GM18868 (cell line): ENCODE results near the gene MRGPRD.

Experiments
- ATAC-seq: cut with Tn5 transposase; IDR thresholded peaks from one replicate; pipeline ENCODE4 v1.9.1; 2021; ENCODE audit warnings: mild to moderate bottlenecking, moderate library complexity; ENCODE audit not compliant: unreplicated experiment

Gene MRGPRD

DNA sequence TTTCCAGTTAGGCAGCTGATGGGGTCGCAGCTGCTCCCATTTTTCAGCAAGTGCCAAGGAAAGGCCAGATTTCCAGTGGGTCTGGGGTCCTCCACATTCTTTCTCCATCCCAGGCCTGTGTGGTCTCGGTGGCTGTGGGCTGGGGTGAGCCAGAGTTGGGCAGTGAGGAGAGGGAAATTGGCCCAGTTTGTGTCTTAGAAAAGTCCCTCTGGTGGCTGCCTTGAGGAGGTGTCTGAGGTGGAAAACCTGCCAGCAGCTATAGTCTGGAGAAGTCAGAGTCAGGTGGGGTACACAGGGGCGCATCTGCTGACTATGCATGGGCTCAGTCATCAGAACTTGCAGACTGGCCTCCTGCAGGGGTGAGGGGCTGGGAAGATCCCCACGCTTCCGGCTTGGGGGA is 30.5 kb downstream of the MRGPRD start:
- ATAC-seq = no peak

DNA sequence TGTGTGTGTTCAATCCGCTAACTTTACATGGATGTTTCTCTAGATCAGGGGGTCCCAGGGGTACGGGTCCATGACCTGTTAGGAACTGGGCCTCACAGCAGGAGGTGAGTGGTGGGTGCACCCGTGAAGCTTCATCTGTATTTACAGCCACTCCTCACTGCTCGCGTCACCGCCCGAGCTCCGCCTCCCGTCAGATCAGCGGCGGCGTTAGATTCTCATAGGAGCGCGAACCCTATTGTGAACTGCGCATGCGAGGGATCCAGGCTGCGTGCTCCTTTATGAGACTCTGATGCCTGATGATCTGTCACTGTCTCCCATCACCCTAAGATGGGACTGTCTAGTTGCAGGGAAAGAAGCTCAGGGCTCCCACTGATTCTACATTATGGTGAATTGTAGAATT is 31.9 kb downstream of the MRGPRD start:
- ATAC-seq = no peak

DNA sequence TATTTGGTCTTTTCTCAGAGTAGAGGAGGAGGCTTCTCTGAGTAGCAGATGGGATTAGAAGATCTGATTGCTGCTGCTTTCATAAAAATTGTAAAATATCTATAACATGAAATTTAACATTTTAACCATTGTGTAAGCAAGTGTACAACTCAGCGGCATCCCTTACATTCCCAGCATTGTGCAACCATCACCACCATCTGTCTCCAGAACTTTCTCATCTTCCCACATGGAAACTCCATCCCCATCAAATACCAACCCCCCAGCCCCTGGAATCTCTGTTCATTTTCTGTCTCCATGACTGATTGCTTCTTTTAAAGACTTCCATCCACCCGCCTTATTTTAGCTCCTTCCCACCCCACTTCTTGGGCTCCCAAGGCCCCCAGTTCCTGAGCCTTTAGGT is 32.3 kb downstream of the MRGPRD start:
- ATAC-seq = no peak

DNA sequence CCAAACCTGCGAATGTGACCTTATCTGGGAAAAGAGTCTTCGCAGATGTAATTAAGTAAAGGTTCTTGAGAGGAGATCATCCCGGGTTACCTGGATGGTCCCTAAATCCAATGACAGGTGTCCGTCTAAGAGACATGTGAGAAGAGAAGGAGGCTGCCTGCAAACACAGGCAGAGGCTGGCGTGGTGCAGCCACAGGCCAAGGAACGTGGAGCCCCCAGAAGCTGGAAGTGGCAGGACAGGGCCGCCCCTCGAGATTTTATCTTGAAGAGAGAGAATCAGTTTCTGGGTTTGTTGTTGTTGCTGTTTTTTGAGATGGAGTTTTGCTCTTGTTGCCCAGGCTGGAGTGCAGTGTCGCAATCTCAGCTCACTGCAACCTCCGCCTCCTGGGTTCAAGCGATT is 33.6 kb downstream of the MRGPRD start:
- ATAC-seq = no peak

DNA sequence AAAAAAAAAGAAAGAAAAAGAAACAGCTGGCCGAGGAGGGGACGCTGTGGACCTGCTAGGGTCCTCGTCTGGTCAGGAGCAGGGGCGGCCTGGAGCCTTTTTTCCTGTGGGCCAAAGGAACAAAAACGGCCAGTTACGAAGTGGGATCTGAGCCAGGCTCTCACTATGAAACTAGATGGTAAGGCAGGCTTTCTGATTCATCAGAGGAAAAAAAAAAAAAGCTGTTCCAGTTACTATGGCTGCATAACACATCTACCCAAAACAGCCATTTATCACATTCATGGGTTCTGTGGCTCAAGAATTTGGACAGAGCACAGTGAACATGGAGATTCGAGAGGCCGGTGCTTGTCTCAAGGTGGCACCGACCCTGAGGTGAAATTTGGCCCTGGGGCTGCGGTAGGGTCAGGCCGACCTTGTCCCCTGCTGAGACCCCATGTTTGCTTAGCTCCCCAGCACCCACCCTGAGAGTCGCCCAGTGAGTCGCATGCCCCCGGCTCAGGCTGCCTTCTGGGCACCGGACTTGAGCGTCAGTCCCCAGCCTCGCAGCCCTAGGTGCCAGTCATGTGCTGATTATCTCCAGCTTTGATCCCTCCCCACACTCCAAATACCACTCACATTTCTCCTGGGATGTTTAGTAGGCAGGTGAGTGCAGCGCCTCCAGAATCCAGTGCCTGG is 34.2 kb downstream of the MRGPRD start:
- ATAC-seq = no peak

DNA sequence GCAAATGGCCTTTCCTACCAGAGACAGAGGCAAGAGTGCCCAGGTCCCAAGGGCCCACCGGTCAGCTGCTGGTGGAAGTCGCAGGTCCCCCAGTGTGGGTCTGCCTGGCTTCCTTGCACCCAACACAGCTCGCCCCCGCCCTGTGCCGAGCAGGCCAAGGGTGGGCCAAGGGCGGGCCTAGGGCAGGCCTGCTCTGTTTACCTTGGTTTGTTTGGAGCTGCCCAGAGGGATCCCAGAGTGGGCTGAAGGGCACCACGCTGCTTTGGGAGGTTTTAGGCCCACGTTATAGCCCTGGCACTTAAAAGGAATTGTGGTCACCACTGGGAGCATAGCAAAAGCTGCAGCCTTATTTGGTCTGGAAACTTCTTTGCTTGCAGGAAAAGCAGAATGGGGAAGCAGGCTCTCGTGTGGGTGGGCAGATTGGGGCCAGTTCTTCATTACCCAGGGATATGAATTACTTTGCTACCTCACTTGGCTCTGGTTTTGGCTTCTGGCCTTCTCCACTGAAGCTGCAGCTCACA is 38.0 kb downstream of the MRGPRD start:
- no peak for ATAC-seq

DNA sequence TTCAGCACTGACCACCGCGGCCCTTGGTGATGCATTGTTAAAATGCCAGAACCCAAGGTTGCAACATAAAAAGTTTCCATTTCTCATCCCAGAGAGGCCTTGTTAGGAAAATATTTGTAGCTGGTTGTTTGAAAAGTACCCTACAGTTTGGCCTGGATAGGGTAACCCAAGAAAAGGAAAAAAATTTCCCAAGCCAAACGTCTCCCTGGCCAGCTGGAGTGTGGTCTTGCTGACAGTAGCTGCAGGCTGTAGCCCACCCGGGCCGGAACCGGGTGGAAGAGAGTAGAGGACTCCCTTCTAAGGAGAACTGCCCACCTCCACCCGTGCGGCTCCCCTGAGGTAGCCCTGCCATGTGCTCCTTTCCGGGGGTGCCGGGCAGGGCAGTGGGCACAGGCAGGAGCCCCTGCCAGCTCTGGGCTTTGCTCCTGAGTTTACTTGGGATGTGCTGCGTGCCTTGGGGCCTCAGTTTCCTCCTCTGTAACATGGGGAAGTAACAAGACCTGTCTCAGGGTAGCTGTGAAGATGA is 38.6 kb downstream of the MRGPRD start:
- ATAC-seq = no peak

DNA sequence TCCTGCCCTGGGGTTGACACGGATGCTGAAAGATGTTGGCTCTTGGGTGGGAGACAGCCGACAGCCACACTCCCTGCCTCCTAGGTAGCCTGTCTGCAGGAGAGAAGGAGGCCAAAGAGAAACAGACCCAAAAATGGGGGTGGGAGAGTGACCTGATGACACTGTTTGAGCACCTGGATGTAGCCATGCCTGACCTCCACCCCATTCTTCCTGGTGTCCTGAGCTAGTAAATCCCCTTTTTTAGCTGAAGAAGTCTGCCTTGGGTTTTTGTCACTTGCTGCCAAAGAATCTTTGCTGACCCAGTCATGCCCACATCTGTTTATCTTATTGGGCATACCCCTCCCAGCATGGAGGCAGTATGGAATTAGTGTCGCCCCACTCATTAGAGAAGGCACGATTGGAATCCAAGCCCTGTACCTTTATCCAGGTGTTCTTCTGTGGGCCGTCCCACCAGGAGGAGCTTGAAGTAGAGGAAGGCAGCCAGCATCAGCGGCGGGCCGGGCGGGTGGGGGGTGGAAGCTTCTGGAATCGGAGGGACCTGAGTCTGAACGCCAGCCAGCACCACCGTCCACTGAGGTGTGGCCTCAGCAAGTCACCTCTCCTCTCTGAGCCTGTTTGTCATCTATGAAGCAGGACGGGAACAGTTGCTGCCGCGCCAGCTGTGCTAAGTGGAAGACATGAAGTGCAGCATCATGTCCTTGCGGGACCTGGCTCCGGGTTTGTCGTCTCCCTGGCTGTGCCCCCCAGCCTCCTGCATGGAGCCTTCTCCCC is 39.3 kb downstream of the MRGPRD start:
- no peak for ATAC-seq

DNA sequence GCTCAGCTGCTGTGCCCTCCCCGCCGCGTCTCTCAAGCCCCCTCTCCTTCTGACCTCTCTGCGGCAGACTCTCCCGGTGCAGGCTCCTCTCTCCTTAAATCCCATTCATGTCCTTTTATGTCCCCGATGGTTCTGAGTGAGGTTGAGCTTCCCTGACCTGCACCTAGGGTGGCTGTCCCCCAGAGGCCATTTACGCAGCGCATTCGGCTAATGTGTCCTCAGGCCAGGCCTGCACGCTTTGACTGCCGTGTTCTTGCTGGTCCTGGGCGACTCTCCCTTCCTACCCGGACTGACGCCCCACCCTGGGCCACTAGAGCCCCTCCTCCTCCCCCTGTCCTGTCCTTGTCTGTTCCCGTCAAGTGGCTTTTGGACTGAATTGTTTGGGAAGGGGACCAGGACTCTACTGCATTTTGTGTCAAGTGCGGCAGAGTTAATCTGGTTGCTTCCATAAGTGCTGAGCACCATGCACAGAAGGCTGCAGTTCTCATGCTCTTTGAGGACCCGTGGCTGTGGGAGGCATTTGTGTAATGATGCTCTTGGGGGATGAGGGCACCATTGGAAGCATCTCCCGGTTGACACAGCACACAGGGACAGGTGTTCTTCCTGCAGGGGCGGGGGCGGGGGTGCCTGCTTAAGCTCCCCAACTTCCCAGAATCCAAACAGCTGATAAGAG is 40.0 kb downstream of the MRGPRD start:
- ATAC-seq = no peak

DNA sequence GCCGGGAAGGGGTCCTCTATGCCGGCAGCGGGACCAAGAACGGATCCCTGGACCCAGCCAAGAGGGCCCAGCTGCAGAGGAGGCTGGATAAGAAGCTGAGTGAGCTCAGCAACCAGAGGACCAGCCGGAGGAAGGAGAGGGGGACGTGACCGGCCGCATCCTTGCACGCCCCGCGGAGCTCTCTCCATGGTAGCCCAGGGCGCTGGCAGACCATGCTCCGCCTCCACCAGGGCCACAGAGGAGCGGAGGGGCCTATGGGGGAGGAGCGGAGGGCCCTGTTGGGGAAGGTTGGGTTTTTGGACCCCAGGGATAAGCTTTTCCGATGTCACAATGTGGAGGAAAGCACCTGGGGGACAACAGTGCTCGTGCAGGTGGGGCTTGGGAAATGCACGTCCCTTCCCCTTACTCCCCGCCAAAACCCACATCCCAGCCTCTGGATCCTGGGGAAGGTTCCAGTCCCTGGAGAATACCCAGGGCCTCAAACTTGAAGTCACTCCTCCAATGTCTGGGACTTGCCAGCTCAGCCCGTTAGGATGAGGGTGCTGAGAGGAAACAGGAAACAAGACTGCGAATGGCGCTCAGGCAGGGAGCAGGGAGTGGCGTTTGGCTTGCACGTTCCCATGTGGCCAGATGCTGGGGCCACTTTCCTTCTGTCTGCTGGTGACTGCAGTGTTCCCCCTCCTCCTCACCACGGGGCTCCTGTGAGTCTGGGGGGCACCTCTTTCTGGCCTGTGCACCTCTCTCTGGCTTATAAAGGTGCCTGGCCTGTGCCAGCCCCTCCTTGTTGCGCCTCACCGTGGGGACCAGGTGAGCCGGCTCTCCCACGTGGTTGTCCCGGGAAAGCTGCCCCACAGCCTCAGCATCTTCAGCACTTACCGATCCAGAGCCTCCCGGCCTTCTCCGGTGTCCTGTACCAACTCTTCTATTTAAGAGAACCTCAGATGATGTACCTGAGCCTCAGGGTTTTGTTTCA is 40.9 kb downstream of the MRGPRD start:
- no peak for ATAC-seq

DNA sequence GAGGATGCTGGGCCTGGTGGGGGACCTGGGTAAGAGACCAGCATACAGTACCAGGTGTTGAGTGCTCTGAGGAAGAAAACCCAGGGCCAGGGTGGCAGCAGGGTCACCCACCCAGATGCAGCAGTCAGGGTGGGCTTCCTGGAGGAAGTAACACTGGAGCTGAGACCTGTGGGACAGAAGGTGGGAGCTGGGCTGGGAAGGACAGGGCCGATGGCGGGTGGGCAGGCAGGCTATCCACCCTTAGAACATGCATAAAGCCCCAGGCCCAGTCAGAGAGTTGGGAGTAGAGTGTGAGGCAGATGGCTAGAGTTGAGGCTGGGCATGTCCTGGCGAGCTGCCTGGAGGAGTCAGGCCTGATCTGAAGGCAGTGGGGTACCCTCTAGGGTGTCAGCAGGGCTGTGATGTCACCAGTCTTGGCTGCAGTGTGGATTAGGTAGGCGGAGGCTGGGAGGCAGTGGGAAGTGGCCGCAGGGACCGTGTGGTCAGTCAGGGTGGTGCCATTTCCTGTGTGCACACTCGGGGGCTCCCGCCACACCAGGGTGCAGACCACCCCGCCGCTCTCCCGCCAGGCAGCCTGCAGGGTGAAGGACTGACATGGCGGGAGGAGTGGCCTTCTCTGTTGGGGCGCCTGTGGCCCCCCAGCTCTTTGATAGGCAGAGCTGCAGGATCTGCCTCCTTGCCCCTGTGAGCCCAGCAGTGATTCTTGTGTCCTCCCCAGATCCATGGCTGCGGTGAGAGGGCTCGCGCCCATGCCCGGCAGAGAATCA is 41.8 kb downstream of the MRGPRD start:
- ATAC-seq = no peak

DNA sequence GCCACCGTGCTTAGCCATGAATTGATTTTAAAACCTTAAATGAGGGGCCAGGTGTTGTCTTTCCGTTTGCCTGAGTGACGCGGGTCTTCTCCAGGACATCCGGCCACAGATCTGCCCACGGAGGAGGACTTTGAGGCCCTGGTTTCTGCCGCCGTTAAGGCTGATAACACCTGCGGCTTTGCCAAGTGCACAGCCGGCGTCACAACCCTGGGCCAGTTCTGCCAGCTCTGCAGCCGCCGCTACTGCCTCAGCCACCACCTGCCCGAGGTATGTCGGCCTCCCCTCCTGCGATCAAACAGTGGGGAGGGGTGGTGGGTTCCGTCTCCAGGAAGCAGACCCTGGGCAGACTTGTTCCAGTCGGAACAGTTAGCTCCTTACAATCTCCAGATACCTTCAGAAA is 42.7 kb downstream of the MRGPRD start:
- ATAC-seq = no peak

DNA sequence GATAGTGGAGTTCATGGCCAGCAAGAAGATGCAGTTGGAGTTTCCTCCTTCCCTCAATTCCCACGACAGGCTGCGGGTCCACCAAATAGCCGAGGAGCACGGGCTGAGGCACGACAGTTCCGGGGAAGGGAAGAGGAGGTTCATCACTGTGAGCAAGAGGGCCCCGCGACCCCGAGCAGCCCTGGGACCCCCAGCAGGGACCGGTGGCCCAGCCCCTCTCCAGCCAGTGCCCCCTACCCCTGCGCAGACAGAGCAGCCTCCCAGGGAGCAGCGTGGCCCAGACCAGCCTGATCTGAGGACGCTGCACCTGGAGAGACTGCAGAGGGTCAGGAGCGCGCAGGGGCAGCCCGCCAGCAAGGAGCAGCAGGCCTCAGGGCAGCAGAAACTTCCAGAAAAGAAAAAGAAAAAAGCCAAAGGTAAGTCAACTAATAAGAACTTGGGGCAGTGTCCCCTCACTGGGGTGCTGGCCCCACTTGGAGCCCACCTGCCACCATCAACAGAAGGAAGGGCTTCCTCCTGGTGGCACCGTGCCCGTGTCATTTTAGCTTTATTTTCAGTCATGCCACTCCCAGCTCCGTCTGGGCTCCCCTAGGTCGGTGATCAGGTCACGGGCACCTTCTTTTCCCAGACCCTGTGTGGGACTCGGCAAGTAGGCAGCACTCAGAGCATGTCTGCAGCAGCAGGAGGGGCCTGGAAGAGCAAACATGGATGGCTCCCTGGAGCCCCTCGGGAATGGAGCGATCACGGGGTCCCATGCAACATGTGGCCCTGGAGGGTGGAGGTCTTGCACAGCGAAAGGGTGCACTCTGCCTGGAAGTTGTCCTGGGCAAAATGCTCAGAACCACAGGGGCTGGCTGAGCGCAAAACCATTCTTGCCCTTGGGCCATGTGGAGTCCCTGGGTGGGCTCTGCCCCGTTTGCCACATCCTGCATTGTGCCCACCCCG is 43.8 kb downstream of the MRGPRD start:
- ATAC-seq = no peak

DNA sequence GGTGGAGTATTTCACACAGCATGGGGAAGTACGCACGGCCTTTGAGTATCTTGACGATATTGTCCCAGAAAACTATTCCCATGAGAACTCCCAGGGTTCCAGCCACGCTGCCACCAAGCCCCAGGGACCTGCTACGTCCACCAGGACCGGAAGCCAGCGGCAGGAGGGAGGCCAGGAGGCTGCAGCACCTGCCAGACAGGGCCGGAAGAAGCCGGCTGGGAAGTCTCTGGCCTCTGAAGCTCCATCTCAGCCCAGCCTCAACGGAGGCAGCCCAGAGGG is 44.5 kb downstream of the MRGPRD start:
- ATAC-seq = no peak

DNA sequence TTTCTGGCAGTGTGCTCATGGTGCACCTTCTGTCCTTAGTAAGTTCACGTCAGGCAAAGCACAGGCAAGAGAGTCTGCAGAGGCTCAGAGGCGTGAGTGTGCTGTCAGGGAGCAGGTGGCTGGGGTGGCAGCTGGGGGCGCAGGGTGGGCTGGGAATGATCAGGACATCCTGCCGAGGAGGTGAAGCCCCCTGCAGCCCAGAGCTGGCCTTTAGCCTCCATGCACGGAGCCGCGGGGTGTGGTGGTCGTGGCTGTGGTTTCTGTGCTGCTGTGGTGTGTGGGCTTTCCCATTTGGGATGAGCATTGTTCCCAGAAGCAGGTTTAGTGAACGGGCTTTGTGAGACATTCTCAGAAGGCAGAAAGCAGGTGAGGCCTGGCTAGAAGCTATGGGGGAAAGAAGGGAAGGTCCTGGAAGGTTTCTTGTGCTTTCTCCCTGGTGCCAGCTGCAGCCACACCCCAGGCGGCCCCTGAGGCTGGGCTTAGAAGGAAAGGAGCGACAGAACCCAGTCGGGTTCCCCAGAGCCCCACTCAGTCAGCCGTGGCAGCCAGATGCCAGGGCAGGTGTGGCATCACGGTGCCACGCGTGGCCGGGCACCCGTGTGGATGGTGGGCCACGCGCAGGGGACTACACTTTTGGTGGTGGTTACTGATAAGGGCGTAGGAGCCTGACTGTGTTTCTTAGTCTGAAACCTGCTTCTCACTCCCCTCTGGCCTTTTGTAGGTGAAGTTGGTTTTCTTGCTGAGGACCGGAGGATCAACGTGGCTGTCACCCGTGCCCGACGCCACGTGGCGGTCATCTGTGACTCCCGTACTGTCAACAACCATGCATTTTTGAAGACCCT is 45.0 kb downstream of the MRGPRD start:
- ATAC-seq = no peak

DNA sequence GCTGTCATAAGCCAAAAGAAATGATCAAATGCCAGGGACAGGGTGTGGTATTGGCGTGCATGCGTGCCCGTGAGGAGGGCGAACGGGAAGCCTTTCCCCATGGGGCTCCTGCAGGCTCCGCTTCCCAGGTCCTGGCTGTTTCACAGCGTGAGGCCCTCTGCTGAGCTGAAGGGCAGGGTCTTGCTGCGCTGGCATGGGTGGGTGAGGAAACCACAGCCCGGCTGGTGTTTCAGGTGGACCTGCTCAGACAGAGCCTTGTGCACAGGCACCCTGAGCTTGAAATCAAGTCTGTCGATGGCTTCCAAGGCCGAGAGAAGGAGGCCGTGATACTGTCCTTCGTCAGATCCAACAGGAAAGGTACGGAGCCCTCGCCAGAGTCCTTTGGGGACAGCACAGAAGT is 45.7 kb downstream of the MRGPRD start:
- no peak for ATAC-seq

DNA sequence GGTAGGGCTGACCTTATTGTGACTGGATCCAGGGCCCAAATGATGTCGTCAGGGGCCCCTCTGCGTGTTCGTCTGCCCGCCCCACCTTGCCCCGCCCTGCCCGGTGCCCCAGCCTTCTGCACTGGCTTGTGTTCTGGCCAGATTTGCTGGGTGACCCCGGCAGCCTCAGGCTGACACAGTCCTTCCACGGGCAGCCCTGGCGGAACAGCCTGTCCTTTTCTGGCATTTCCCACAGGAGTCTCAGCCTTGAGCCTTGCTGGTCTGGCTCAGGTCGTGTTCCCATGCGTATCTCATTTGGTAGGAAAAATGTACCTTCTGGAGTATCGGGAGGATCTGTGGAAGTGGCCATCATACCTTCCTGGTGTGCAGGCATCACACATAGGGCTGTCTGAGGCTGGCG is 46.1 kb downstream of the MRGPRD start:
- no peak for ATAC-seq

DNA sequence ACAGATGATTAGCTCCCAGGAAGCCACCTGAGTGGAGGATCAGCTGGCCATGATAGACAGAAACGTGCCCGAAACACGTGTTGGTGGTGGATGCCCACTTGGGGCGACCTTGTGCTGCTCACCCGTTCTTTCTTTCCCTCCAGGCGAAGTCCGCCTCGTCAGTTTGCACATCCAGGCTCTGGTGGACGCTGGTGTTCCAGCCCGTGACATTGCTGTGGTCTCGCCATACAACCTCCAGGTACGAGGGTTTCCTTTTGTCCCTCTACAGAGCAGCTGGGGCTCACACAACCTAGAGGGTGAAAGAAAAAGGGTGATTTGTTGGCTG is 46.5 kb downstream of the MRGPRD start:
- ATAC-seq = no peak
